HG02870 (cell line): ENCODE data around the gene ANKRD10.
"Not testable (repeated sequence)": the region's sequence is repeated elsewhere in the genome, so short reads cannot be mapped to it uniquely, and the experiment has no call there.

Experiments
- ATAC-seq: cut with Tn5 transposase; IDR thresholded peaks from one replicate; pipeline ENCODE4 v1.9.1; 2021; ENCODE audit warnings: mild to moderate bottlenecking, moderate library complexity; ENCODE audit not compliant: unreplicated experiment

Gene ANKRD10

DNA sequence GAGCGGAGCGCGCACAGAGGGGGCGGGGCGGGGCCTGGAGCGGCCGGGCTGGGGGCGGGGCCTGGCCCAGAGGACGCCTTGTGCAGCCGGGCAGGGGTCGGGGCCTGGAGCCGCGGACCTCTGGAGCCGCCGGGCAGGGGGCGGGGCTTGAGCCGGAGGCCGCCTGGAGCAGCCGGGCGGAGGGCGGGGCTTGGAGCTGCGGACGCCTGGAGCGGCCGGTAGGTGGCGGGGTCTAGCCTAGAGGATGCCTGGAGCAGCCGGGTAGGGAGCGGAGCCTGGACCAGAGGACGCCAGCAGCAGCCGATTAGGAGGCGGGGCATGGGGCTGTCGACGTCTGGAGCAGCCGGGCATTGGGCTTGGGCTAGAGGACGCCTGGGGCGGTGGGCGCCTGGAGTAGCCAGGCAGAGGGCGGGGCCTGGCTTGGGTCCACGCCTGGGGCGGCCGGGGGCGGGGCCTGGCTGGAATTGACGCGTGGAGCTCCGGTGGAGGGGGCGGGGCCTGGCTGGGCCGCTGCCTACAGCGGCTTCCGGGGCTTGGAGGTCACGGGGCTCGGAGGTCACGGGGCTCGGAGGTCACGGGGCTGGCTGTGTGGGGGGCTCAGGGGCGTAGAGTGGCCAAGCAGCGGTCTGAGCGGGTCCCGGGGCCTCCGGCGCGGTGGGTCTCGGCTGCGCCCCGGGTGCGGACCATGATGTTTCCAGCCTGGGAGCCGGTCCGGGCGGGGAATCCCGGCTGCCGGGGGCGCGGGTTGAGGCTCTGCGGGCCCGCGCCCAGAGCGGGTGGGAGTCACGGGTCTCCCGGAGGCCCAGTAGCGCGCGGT is at the start of gene ANKRD10:
TSS of gene ANKRD10 (minus strand) at position 13 of the 817 bp plus-strand sequence. CDS start 135 bp downstream, outside the sequence.
- peak; percentile 75 for ATAC-seq

DNA sequence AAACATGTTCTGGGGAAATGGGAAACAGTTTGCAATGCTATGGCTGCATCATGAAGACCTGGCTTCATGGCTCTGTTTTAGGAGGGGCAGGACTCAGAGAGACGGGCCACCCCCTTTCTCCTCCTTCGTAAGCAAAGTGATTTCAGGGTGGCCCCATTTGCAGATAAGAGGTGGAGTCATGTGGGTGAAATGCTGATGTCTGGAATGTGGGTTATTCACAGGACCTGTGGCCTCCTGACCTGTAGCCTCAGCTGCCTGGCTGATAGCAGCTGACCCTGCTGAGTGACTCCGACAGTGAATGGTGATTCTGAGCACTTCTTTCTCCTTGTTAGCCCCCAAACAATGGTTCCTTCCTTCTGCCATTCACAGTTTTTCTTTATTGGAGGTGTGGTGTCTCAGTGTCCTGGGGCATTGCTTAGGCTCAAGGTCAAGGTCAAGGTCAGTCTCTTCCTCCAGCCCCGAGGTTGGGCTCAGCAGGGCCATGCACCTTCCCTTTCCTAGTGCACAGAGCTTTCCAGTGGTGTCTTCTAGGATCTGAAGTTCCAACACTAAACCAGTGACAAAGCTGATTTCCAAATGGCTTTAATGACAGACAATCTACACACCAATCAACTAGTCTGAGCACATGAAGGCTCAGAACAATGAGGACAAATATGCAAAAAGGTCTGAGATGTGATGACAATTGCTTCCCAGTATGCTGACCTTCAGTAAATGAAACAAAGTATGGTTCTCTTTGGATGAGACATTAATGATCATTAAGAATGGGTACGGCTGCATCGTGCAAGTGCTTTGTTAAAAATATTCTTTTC is 49.6 kb upstream of the ANKRD10 start:
- no peak for ATAC-seq

DNA sequence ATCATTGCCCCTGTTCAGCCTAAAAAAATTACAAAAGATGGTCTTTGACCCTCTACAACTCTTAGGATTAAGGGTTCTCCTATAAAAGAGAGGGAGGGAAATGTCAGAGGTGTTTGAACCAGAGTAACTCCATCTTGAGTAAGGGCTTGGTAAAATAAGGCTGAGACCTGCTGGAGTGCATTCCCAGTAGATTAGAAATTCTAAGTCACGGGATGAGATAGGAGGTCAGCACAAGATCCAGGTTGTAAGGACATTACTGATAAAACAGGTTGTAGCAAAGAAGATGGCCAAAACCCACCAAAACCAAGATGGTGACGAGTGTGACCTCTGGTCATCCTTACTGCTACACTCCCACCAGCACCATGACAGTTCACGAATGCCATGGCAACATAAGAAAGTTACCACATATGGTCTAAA is 48.7 kb upstream of the ANKRD10 start:
- no peak for ATAC-seq

DNA sequence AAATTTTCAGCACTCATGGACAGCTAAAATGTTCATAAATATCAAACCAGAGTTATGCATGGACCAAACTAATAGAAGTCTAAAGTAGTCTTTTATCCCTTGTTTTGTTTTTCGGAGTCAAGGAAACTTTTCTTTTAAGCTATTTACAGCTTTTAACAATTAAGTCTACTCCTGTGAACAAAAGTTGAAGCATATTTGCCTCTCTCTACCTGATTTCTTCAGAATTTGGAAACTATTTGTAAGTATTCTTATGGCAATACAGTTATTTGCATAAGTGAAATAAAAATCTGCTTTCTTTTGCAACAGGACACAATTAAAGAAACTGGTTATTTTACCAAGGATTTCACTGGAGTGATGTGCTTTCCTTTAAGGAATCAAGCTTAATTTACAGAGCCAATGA is 47.1 kb upstream of the ANKRD10 start:
- ATAC-seq: no peak

DNA sequence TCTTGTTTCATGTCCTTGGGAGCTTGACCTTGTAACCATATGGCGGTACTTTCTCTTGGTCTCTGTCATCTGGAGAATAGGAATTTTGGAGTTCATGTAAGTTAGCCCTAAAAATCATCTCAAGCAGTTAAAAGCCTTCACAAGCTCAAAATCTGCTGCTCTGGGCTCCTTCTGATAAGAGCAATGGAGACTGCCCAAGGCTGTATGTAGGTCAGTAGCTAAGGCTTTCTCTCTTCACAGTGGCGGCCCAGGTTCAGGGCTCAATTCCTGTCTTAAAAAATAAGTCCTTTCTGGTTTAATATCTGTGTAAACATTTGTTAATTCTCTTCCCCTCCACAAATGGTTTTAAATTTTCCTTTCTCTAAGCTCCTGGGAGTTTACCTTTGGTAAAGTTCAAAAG is 45.3 kb upstream of the ANKRD10 start:
- no peak for ATAC-seq

DNA sequence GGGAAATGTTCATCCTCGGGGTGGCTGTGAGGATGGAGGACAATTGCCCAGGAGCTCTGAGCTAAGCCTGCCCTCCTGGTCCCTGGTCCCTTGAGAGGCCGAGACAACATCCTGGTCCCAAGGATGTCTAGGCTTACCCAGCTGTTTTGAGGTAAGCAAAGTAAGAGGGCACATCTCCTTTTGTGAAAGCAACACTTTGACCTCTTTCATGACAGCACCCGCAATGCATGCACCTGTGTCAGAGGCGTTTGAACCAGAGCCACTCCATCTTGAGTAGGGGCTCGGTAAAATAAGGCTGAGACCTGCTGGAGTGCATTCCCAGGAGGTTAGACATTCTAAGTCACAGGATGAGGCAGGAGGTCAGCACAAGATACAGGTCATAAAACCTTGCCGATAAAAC is 43.1 kb upstream of the ANKRD10 start:
- no peak for ATAC-seq

DNA sequence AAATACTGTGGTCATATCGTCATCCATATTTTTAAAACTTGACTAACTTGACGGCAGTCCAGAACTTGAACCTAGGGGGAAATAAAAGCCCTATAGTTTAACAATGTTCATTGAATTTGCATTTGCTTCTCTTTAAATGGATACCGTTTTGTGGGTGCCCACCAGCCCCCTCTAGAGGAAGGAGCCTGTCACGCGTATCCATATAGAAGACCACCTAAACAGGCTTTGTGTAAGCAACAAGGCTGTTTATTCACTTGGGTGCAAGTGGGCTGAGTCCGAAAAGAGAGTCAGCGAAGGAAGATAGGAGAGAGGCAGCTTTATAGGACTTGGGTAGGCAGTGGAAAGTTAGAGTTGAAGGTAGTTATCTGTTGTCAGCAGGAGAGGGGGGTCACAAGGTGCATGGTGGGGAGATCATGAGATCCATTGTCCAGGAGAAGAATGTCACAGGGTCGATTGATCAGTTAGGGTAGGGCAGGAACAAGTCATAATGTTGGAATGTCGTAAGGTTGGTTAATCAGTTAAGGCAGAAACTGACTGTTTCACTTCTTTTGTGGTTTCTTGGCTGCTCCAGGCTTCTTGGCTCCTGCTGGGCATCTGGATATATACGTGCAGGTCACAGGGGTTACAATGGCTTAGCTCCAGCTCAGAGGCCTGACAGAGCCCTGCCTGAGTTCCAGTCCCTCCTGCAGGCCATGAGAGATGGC is 42.5 kb upstream of the ANKRD10 start:
- ATAC-seq: no peak

DNA sequence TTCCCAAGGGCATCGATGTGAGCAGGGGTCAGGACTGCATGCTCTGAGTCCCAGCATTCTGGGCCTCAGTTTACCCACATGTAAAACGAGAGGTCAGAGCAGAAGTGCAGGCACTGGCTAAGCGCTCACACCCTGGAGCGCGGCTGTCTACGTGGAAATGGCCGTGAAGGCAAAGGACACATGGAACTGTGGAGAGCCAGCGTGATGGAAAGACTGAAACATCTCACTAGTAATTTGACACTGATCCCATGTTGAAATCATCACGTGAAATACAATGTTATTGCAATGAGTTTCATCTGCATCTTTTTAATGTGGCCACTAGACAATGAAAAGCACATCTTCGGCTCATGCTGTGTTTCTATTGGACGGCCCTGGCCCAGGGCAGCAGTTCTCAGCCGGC is 41.3 kb upstream of the ANKRD10 start:
- ATAC-seq: not testable (repeated sequence)

DNA sequence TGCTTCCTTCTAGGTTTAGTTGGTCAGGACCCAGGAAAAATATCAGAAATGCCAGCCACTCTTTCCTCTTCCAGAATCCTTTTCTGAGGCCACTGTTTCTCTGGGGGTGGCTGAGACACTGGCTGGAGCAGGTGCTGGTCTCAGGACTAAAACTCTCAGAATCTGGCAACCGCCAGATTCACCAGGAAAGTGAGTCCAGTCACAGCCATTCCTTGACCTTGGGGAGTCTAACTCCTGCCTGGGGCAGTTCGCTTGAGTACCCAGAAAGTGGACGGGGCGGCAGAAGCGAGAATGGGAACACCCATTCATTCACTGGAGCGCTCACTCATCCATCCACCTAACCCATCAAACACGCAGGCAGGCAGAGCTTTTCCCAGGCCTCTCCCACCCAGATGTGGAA is 40.7 kb upstream of the ANKRD10 start:
- ATAC-seq: not testable (repeated sequence)

DNA sequence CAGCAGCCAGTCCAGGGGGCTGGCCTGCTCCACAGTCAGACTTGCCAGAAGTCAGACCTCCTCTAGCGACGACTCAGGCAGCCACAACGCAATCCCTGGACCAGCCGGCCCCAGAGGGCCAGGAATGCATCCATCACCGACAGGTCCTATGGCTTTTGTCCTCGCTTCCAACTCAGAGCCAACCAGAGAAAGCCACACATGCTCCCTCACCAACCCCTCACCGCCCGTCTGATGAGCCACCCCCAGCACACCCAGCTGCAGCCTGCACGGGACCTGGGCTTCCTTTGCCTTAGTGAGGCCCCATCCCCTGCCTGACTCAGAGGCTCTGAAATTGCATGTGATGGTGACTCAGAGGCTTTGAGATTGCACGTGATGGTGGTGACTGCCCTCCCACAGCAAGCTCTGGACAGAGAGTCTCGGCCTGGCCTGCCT is 40.2 kb upstream of the ANKRD10 start:
- peak; percentile 50 for ATAC-seq

DNA sequence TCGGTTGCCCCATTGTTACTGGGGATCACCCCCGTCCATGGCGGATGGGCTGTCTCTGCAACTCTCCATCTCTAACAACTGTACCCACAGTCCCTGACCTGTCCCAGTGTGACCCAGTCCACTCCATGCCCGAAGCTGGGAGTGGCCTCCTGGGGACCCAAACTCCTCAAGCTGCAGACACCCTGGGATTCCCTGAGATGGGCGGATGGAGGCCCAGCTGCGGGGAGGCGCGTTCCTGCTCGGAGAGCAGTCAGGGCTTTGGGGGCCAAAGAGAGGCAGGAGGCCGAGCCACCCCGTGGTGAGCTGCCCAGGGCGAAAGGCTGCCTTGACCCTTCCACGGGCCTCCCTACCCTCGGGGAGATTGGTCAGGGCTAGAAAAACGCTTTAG is 39.7 kb upstream of the ANKRD10 start:
- ATAC-seq: not testable (repeated sequence)

DNA sequence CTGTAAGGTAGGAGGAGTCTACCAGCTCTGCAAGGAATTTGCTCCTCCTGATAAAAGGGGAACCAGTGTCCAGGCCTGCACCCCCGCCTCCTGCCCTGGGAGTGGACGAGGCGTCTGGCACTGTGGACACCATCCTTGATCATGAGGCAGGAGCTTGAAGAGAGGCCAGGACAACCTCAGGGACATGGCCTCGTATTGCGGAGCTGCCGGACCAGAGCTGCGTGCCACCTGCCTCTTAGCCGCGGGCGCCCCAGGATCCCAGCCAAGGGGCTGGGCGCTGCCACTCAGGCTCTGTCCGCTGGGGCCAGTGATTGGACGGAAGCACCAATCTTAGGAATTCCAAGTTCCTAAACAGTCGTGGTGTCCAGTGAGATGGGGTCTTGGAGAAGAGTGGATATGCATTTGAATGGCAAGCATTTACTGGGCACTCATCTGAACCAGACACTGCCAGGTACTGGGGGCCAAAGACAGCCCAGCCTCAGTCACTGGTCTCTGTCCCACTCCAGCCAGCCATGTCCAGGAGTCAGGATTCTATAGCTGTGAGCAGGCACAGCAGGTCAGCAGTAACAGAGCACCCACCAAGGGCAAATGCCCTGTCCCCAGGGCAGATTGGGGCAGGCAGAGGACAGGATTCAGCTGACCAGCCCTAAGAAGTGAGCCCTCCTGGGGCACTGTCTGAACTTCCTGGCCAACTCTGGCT is 39.1 kb upstream of the ANKRD10 start:
- ATAC-seq: no peak

DNA sequence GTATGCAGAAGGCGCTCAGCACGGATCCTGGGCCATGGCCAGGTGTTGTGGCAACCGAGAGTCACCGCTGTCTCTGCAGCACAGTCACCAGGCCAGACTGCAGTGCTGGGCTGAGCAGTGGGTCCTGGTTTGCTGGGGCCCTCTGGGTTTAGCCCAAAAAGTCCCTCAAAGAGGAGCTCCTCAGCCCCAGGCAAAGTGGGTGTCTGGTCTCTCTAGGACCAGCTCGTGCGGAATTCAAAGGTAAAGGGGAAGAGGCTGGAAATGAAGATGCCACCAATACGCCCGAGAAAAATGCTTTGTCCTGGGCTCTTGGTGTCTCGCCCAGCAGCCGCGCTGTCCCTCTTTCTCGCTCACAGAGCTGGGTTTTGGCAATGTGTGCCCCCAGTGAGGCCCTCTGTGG is 38.5 kb upstream of the ANKRD10 start:
- ATAC-seq: no peak

DNA sequence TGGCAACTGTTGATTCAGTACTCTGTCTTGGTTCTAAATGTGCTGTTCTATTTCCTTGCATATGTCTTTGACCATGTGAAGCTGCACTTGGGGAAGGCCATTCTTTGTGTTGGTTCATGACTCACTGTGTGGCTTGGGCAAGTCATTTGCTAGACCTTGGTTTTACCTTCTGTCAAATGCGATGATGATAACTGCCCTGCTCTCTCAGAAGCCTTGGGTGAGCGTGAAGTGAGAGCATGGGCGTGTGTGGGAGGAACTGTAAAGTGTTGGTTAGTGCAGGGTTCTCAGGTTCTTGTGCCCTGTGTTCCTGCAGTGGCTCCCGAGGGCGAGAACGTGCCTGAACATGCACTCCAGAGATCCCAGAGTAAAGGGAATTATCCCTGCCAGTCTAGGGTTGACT is 37.3 kb upstream of the ANKRD10 start:
- peak; percentile 39 for ATAC-seq

DNA sequence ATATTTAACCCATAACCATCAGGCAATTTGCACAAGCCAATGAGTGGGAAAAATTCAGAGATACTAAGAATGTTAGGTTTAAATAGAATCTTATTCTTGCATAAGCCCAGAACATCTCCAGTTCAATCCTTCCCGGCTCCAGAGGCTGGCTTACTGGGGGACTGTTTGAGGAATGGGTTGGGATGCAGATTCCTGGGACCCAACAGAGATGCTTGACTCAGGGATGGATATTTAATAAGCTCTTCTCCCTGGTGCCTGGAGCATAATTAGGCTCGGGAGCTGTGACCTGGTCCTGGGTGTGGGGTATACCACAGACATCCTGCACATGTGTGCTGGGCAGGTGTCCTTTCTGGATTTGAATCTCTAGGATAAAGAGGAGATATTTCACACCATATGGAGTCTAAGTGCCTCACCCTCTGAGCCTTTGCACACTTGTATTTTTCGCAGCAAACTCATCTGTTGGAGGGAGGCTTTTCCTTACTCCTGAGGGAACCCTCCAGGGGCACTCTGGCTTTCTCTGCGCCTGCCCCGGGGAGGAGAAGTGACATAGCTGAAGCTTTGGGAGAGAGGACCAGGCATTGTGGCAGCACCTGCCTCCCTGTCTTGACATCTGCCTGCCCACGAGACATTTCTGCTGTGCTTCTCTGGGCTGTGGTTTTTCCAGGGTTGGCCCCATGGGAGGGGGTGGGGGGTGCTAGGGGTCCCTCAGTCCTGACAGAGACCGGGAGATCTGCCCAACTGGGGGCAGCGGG is 36.1 kb upstream of the ANKRD10 start:
- no peak for ATAC-seq

DNA sequence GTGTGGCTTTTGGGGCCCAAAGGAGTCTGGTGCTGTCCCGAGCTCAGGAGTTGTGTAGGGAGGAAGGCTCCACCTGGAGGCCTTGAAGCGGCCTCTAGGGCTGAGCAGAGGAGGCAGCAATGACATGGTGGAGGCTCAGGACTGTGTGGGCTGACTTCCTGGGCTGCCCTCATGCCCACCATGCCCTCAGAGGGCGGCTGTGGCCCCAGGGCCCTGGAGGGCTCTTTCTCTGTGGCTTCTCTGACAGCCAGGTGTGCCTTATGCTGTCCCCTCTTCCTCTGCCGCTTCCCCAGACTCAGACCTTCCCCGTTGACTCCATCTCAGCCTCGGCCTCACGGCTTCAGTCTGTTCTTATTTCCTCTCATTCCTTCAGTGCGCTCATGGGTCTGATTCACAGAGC is 35.5 kb upstream of the ANKRD10 start:
- ATAC-seq: no peak

DNA sequence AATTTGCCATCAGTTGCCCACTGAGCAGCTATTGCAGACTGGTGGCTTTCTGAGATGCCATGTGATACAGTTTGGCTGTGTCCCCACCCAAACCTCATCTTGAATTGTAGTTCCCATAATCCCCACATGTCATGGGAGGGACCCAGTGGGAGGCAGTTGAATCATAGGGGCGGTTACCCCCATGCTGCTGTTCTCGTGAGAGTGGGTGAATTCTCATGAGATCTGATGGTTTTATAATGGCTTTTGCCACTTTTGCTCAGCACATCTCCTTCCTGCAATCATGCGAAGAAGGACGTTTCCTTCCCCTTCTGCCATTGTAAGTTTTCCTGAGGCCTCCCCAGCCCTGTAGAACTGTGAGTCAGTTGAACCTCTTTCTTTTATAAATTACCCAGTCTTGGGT is 34.8 kb upstream of the ANKRD10 start:
- ATAC-seq: no peak

DNA sequence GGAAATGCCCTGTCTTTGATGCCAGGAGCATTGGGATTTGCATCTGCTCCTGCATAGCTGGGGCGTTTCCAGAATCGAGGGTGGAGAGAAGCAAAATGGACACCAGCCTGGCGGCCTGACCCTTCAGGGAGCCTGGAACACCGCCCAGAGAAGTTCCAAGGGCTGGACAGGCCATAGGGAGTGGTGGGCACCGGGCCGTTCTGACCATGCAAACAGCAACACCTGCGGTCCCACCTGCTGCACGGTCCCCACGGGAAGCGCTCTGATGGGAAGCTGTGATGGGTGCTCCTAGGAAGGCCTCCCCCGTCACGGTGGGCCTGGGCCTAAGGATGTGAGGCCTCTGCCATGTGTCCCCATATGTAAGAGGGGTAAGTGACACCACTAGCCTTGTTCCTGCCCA is 34.2 kb upstream of the ANKRD10 start:
- no peak for ATAC-seq

DNA sequence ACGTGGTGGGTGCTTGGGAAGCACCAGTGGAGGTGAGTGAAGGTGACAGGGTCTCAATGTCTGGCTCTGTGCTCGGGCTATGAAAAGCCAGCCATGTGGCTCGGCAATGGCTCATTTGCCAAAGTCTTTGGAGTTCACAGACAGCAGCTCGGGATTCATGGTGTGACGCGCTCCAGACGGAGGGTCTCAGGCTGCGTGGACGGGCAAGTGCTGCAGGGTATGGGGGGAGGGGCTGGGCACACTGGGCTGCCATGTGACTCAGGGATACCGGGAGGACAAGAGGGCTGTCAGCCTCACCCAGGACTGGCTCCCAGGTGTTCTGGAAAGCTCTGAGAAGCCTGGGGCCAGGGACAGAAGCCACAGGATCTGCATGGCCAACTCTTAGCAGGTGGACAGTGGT is 32.5 kb upstream of the ANKRD10 start:
- ATAC-seq: not testable (repeated sequence)

DNA sequence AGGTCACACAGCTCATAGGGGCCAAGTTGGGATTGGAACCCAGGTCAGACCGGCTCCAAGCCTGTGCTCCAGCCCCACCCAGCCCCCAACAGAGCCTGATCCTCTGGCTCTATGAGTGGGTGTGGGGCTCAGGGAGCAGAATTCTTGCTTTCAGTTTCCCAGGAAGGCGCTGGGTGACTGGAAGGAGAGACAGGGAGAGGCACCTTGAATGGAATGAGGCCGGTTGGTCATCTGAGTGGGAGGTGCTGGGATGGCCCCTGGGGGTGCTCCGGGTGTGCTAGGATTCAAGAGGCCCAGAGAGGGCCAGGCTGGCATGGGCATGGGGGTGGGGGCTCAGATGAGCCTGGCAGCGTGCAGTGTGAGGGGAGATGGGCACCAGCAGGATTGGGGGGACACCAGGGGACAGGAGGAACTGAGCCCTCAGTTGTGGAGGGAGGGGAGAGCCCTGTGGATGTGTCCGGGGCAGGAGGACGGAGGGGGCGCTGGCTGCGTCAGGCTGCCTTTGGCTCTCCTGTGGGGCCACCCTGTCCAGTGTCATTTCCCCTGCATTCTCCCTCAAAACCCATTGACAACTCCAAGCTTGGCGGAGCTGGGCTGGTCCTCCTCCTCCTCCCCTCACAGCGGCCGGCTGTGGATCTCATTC is 31.2 kb upstream of the ANKRD10 start:
- no peak for ATAC-seq
